HCT116 (cell line): ENCODE measurements around the gene ANXA2. TPM values are rescaled to one million over a fixed set of nuclear protein-coding genes. Genes with fewer than 3 reads are reported as not detected.
A peak's percentile ranks its signal among the peaks of the same experiment; 100 is the strongest.

ENCODE experiments used
- ATAC-seq: fragments of 200-7000 bp; cut with Tn5 transposase; 2 replicates; pipeline ENCODE4 v1.9.1; 2020; ENCODE audit warnings: mild to moderate bottlenecking, moderate library complexity
- BruUV-seq: library from RNA; stranded (reverse); fragments of 400-500 nt; replicated peaks from 2 replicates; lab custom pipeline; 2021; lab: Mats Ljungman, UMichigan
- CTCF ChIA-PET: fragments of 300-600 bp; sonication (Branson Sonifier 250); formaldehyde crosslinking; loops from one replicate; lab custom pipeline; 2021; ENCODE audit warnings: antibody characterized with exemption; lab: Charles Lee
- POLR2A ChIA-PET: fragments of 300-600, 350-600 bp; sonication (Branson Sonifier 250); formaldehyde crosslinking; loops from one replicate; lab custom pipeline; 2021; ENCODE audit warnings: antibody characterized with exemption; lab: Charles Lee
- RAD21 ChIA-PET, 2 experiments: fragments of 300-600 bp; sonication (Branson Sonifier 250); formaldehyde crosslinking; loops; one replicate each; lab custom pipeline; 2023; ENCODE audit warnings: low total read pairs in 2 of 2; ENCODE audit not compliant: uncharacterized antibody in 2 of 2, unreplicated experiment in 2 of 2, low non-redundant PET in 1 of 2; lab: Charles Lee
- DNase-seq: peaks from one replicate; pipeline ENCODE4 v3.0.0-alpha.2; 2010; ENCODE audit warnings: low read depth, low spot score
- H2AFZ ChIP-seq: fragments of 200-600 bp; shearing (Covaris generic), sonication (generic); 2 replicates; pipeline ENCODE4 v1.6.1; 2017; ENCODE audit warnings: low read depth, mixed run types, mixed read lengths, antibody characterized with exemption, low read length; ENCODE audit not compliant: poor library complexity, severe bottlenecking
- H3K27ac ChIP-seq: 2 replicates; pipeline ENCODE4 v1.5.1; 2012; ENCODE audit warnings: low read depth, low read length
- H3K27me3 ChIP-seq: fragments of 200-600 bp; sonication (generic); 2 replicates; pipeline ENCODE4 v1.6.1; 2016; ENCODE audit warnings: mixed run types, low read length, mixed read lengths; ENCODE audit not compliant: insufficient read depth
- H3K36me3 ChIP-seq, 2 experiments: fragments of 200-500 bp in 1 of 2; fragments of 200-600 bp in 1 of 2; sonication (Bioruptor generic) in 1 of 2; sonication (generic) in 1 of 2; 2 replicates each; pipeline versions ENCODE4 v1.5.1 to v1.6.1; 2014 to 2016; ENCODE audit warnings: low read length in 2 of 2, inconsistent platforms in 1 of 2, mixed read lengths in 1 of 2, mixed run types in 1 of 2; ENCODE audit not compliant: insufficient read depth in 2 of 2, control insufficient read depth in 1 of 2
- H3K4me1 ChIP-seq, 2 experiments: fragments of 200-600 bp in 1 of 2; sonication (generic) in 1 of 2; 2 replicates each; pipeline versions ENCODE4 v1.5.1 to v1.6.1; 2012 to 2017; ENCODE audit warnings: low read length in 2 of 2, inconsistent platforms in 1 of 2, mild to moderate bottlenecking in 1 of 2, mixed read lengths in 1 of 2, mixed run types in 1 of 2, moderate library complexity in 1 of 2; ENCODE audit not compliant: insufficient read depth in 2 of 2, control insufficient read depth in 1 of 2
- H3K4me2 ChIP-seq: fragments of 200-600 bp; sonication (generic); 2 replicates; pipeline ENCODE4 v1.6.1; 2017; ENCODE audit warnings: mixed run types, low read length, mixed read lengths
- H3K4me3 ChIP-seq, 2 experiments: fragments of 200-600 bp in 1 of 2; sonication (generic) in 1 of 2; replicated peaks in 1 of 2; 2 replicates each; pipeline ENCODE4 v1.5.1; 2011 to 2016; ENCODE audit warnings: low read length in 2 of 2, control low read depth in 1 of 2, low read depth in 1 of 2, mild to moderate bottlenecking in 1 of 2, mixed read lengths in 1 of 2, mixed run types in 1 of 2
- H3K79me2 ChIP-seq: fragments of 200-600 bp; sonication (generic); 2 replicates; pipeline ENCODE4 v1.6.1; 2017; ENCODE audit warnings: mild to moderate bottlenecking, mixed run types, low read length, moderate library complexity, mixed read lengths; ENCODE audit not compliant: insufficient read depth
- H3K9ac ChIP-seq: fragments of 200-600 bp; sonication (generic); 2 replicates; pipeline ENCODE4 v1.6.1; 2016; ENCODE audit warnings: low read length, mixed read lengths
- H3K9me2 ChIP-seq: fragments of 200-600 bp; sonication (generic), shearing (Covaris generic); 2 replicates; pipeline ENCODE4 v1.6.1; 2017; ENCODE audit warnings: mixed run types, mild to moderate bottlenecking, moderate library complexity; ENCODE audit not compliant: insufficient read depth
- H3K9me3 ChIP-seq, 2 experiments: fragments of 200-500 bp in 1 of 2; fragments of 200-600 bp in 1 of 2; sonication (Bioruptor generic) in 1 of 2; sonication (generic) in 1 of 2; 2 replicates each; pipeline ENCODE4 v1.6.1; 2014 to 2017; ENCODE audit warnings: low read length in 2 of 2, mixed read lengths in 2 of 2, inconsistent platforms in 1 of 2, low read depth in 1 of 2, mild to moderate bottlenecking in 1 of 2, mixed run types in 1 of 2, moderate library complexity in 1 of 2; ENCODE audit not compliant: control insufficient read depth in 1 of 2, insufficient read depth in 1 of 2
- H4K20me1 ChIP-seq: fragments of 200-600 bp; sonication (generic), shearing (Covaris generic); 2 replicates; pipeline ENCODE4 v1.6.1; 2017; ENCODE audit warnings: mixed run types, mild to moderate bottlenecking, moderate library complexity; ENCODE audit not compliant: insufficient read depth
- CBX3 ChIP-seq: IDR thresholded peaks from 2 replicates; pipeline ENCODE4 v1.6.1; 2012; ENCODE audit warnings: low read depth
- CEBPB ChIP-seq: IDR thresholded peaks from 2 replicates; pipeline ENCODE4 v1.6.1; 2012; ENCODE audit warnings: low read depth
- EZH2 ChIP-seq: fragments of 200-600 bp; sonication (generic); IDR thresholded peaks from 2 replicates; pipeline ENCODE4 v1.6.1; 2017; ENCODE audit warnings: antibody characterized with exemption, mixed run types
- EZH2phosphoT487 ChIP-seq: fragments of 200-600 bp; IDR thresholded peaks from 2 replicates; pipeline ENCODE4 v1.6.1; 2018; ENCODE audit warnings: antibody characterized with exemption, borderline replicate concordance
- FOSL1 ChIP-seq: IDR thresholded peaks from 2 replicates; pipeline ENCODE4 v1.6.1; 2012; ENCODE audit warnings: low read depth
- JUND ChIP-seq: IDR thresholded peaks from 2 replicates; pipeline ENCODE4 v1.6.1; 2012
- RAD21 ChIP-seq: IDR thresholded peaks from 2 replicates; pipeline ENCODE4 v1.6.1; 2012; ENCODE audit warnings: low read depth, mild to moderate bottlenecking
- SIN3A ChIP-seq: IDR thresholded peaks from 2 replicates; pipeline ENCODE4 v1.6.1; 2012; ENCODE audit warnings: low read depth
- SRF ChIP-seq: IDR thresholded peaks from 2 replicates; pipeline ENCODE4 v1.6.1; 2012; ENCODE audit warnings: low read depth
- ZFX ChIP-seq: fragments of 450-650 bp; IDR thresholded peaks from 2 replicates; pipeline ENCODE4 v1.6.1; 2017
- intact Hi-C: fragments of 100-400 bp; cut with micrococcal nuclease; formaldehyde crosslinking; loops from 2 replicates; pipeline ENCODE4 v1.10.0; 2022
- total RNA-seq: library from RNA; stranded (reverse); gene quantifications from one replicate; pipeline ENCODE4 v1.2.1, GENCODE V29; 2021; ENCODE audit not compliant: unreplicated experiment
- TF ChIP-seq, protein P1 (sequence below): IDR thresholded peaks from 2 replicates; pipeline ENCODE4 v1.6.1; 2012; ENCODE audit warnings: low read depth
- TF ChIP-seq, protein P2 (sequence below): IDR thresholded peaks from 2 replicates; pipeline ENCODE4 v1.6.1; 2012
- TF ChIP-seq, protein P3 (sequence below): IDR thresholded peaks from 2 replicates; pipeline ENCODE4 v1.6.1; 2011; ENCODE audit warnings: mild to moderate bottlenecking, low read length, moderate library complexity; ENCODE audit not compliant: insufficient replicate concordance; ENCODE audit errors: extremely low read depth

The ANXA2 gene
- total RNA-seq, 1 experiment from 2014 or later = 1,298 TPM

DNA sequence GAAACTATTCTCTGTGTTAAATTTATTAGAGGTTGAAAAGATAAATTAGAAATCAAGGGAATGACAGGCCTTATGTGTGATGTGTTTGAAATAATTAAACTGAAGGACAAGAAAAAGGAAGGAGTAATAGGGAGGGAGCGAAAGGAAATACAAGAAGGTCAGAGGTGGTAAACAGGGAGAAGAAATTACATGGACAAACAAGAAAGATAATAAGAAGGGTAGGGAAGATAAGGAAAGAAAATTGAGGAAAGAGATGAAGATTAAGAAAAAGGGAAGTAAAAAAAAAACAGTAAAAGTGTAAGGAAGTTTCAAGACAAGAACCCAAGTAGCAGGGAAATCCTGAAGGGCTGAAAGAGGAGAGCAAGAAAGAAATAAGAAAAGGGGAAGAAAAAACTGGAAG, 26.2 kb upstream of the ANXA2 start:
- H4K20me1 ChIP-seq = no peaks in the 10 kb centered on the region
- H3K4me1 ChIP-seq = peaks cover 28 to 30% of the 10 kb centered on the region in 2 experiments
- H3K4me2 ChIP-seq = peak overlapping the region; percentile 32
- TF ChIP-seq CBX3 = no peak
- TF ChIP-seq, protein P1, sequence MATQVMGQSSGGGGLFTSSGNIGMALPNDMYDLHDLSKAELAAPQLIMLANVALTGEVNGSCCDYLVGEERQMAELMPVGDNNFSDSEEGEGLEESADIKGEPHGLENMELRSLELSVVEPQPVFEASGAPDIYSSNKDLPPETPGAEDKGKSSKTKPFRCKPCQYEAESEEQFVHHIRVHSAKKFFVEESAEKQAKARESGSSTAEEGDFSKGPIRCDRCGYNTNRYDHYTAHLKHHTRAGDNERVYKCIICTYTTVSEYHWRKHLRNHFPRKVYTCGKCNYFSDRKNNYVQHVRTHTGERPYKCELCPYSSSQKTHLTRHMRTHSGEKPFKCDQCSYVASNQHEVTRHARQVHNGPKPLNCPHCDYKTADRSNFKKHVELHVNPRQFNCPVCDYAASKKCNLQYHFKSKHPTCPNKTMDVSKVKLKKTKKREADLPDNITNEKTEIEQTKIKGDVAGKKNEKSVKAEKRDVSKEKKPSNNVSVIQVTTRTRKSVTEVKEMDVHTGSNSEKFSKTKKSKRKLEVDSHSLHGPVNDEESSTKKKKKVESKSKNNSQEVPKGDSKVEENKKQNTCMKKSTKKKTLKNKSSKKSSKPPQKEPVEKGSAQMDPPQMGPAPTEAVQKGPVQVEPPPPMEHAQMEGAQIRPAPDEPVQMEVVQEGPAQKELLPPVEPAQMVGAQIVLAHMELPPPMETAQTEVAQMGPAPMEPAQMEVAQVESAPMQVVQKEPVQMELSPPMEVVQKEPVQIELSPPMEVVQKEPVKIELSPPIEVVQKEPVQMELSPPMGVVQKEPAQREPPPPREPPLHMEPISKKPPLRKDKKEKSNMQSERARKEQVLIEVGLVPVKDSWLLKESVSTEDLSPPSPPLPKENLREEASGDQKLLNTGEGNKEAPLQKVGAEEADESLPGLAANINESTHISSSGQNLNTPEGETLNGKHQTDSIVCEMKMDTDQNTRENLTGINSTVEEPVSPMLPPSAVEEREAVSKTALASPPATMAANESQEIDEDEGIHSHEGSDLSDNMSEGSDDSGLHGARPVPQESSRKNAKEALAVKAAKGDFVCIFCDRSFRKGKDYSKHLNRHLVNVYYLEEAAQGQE = no peak
- TF ChIP-seq, protein P2, sequence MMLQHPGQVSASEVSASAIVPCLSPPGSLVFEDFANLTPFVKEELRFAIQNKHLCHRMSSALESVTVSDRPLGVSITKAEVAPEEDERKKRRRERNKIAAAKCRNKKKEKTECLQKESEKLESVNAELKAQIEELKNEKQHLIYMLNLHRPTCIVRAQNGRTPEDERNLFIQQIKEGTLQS = no peak
- no peak overlapping the region for H3K9ac ChIP-seq
- H3K9me2 ChIP-seq = no peaks in the 10 kb centered on the region
- ChIA-PET POLR2A (no interaction called here), CTCF (no interaction called here), RAD21 (no interaction called here)
- H3K79me2 ChIP-seq = no peaks in the 10 kb centered on the region
- H3K27ac ChIP-seq = no peak overlapping the region
- ATAC-seq (0 out of 2 replicates have a peak, but pooled peaks have one; percentile 12), DNase-seq (no peak)
- intact Hi-C loops = no loop called here
- no peaks in the 10 kb centered on the region for H3K36me3 ChIP-seq
- H3K9me3 ChIP-seq = no peaks in the 10 kb centered on the region
- H2AFZ ChIP-seq = no peak overlapping the region
- H3K4me3 ChIP-seq = no peak overlapping the region
- no TSS peak for BruUV-seq
- H3K27me3 ChIP-seq = no peaks in the 10 kb centered on the region

DNA sequence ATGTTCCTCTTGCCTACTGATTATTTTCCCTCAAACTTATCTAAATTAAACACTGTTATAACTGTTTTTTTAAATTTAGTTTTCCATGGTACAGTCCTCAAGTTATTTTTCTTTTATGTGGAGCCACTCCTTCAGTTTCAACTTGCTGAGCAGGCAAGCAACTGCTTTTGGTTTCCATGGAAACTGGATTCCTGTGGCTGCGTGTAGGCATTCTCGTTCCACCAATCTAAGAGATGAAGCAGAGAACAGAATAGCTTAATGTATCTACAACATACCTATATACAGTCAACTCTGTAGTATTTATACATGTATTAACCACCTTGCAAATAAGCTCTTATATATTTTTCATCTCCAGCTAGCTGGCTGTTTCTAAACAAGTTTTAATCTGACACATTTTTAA, 25.8 kb upstream of the ANXA2 start:
- Histone ChIP-seq H3K27ac (no peak overlapping the region), H3K9me3 (no peaks in the 10 kb centered on the region), H3K9me2 (no peaks in the 10 kb centered on the region), H3K4me3 (no peak overlapping the region), H3K4me1 (peaks cover 28 to 30% of the 10 kb centered on the region in 2 experiments), H3K79me2 (no peaks in the 10 kb centered on the region), H3K27me3 (no peaks in the 10 kb centered on the region), H3K36me3 (no peaks in the 10 kb centered on the region), H4K20me1 (no peaks in the 10 kb centered on the region), H3K9ac (no peak overlapping the region), H3K4me2 (peak overlapping the region; percentile 32), H2AFZ (no peak overlapping the region)
- POLR2A ChIA-PET = no interaction called here
- DNase-seq (peak; percentile 52), ATAC-seq (peak; percentile 87)
- intact Hi-C loops = no loop called here
- CTCF ChIA-PET = no interaction called here
- RAD21 ChIA-PET = no interaction called here
- BruUV-seq = no TSS peak
- TF ChIP-seq EZH2 = no peak
- TF ChIP-seq CEBPB = no peak
- TF ChIP-seq EZH2phosphoT487 = no peak
- TF ChIP-seq, protein P3, sequence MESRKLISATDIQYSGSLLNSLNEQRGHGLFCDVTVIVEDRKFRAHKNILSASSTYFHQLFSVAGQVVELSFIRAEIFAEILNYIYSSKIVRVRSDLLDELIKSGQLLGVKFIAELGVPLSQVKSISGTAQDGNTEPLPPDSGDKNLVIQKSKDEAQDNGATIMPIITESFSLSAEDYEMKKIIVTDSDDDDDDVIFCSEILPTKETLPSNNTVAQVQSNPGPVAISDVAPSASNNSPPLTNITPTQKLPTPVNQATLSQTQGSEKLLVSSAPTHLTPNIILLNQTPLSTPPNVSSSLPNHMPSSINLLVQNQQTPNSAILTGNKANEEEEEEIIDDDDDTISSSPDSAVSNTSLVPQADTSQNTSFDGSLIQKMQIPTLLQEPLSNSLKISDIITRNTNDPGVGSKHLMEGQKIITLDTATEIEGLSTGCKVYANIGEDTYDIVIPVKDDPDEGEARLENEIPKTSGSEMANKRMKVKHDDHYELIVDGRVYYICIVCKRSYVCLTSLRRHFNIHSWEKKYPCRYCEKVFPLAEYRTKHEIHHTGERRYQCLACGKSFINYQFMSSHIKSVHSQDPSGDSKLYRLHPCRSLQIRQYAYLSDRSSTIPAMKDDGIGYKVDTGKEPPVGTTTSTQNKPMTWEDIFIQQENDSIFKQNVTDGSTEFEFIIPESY = no peak
- TF ChIP-seq SRF = no peak
- TF ChIP-seq, protein P2 = no peak
- no peak for TF ChIP-seq SIN3A
- TF ChIP-seq ZFX = no peak
- TF ChIP-seq JUND = no peak
- TF ChIP-seq FOSL1 = no peak
- no peak for TF ChIP-seq CBX3
- TF ChIP-seq RAD21 = no peak
